Right cardiac atrium (tissue), 5 donors: ENCODE data around the gene HOXB1. TPM values are rescaled to one million over a fixed set of nuclear protein-coding genes. Genes with fewer than 3 reads are reported as not detected.

Experiments used
- ATAC-seq, 2 donors: fragments of 200-7000 bp; cut with Tn5 transposase; one replicate each; pipeline versions ENCODE4 v1.8.0 to v1.9.1; 2020; ENCODE audit warnings: moderate library complexity in 2 of 2, mild to moderate bottlenecking in 1 of 2
- DNase-seq, 3 donors: peaks; one replicate each; pipeline ENCODE4 v3.0.0-alpha.2; 2020
- H3K27ac ChIP-seq: one replicate; pipeline ENCODE4 v1.5.1; 2013; ENCODE audit warnings: mild to moderate bottlenecking, low read length, control low read depth, moderate library complexity
- H3K27me3 ChIP-seq: one replicate; pipeline ENCODE4 v1.6.1; 2013; ENCODE audit not compliant: control insufficient read depth, insufficient read depth
- H3K4me1 ChIP-seq: one replicate; pipeline ENCODE4 v1.6.1; 2013; ENCODE audit warnings: low read length; ENCODE audit not compliant: control insufficient read depth, insufficient read depth
- H3K4me3 ChIP-seq: one replicate; pipeline ENCODE4 v1.5.1; 2013; ENCODE audit warnings: low read length, control low read depth
- H3K9me3 ChIP-seq: one replicate; pipeline ENCODE4 v1.6.1; 2013; ENCODE audit warnings: low read length; ENCODE audit not compliant: control insufficient read depth
- WGBS: extraction: QIAGEN DNeasy Blood & Tissue Kit; methylation state at CpG from one replicate; pipeline ENCODE4 v1.1.7; 2013; 5-methylcytosine and 5-hydroxymethylcytosine counted together
- intact Hi-C, 4 donors: fragments of 100-400 bp; cut with DNase I; formaldehyde crosslinking; loops; one replicate each; pipeline versions ENCODE4 v1.11.0 to v1.14.0; 2022 to 2023
- polyA plus RNA-seq: library from polyadenylated mRNA; stranded (reverse); fragments of 200-250 nt; gene quantifications from one replicate; pipeline ENCODE4 v1.2.3, GENCODE V29; 2013
- total RNA-seq, 4 donors: library from RNA; stranded (reverse); fragmentation: NEBNext Ultra II Directional; extraction: Animal tissue kit (Norgen Biotek cat#: 25700); gene quantifications; one replicate each; pipeline ENCODE4 v1.2.1, GENCODE V29; 2021
- donor health status: healthy with polysubstance abuse.
- donor health status: DM: no; HTN: yes; CAD: no.
- donor health status: DM: no; HTN: no; CAD: no.
- donor health status: DM: no; HTN: yes; CAD: no; lungs with severe emphysema.
- donor health status: DM: yes; HTN: yes; CAD: no.

Gene HOXB1
- total and polyA plus RNA-seq, 5 donors, result not detected

DNA sequence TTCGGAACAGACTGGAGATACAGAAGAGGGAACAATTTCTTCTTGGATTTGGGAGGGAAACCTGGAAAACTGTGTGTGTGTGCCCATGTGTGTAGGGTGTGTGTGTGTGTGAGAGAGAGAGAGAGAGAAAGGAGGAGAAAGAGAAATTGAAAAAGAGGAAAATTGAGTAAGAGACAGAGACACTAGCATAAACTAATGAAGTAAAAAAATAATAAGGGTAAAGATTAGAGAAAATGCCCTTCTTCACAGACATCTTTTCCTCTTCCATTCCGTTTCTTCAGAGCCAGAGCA, 28.0 kb upstream of the HOXB1 start:
- intact Hi-C loops, result no loop called here
- DNase-seq, result no peak
- Histone ChIP-seq H3K9me3 (no peaks in the 10 kb centered on the region), H3K4me3 (no peak overlapping the region), H3K27me3 (no peaks in the 10 kb centered on the region), H3K27ac (no peak overlapping the region), H3K4me1 (peaks cover 1% of the 10 kb centered on the region)
- no peak for ATAC-seq
- WGBS, result 63% methylated on average over 2 of the region's 2 CpGs

- intact Hi-C loops, result no loop called here
- ATAC-seq (no peak), DNase-seq (no peak)
- Histone ChIP-seq H3K4me1 (peaks cover 1% of the 10 kb centered on the region), H3K4me3 (no peak overlapping the region), H3K9me3 (no peaks in the 10 kb centered on the region), H3K27ac (no peak overlapping the region), H3K27me3 (no peaks in the 10 kb centered on the region)
- 69% methylated on average over 13 of the region's 13 CpGs for WGBS
These were observed 27.4 kb upstream of the HOXB1 start for GRCh38 chr17:48558057-48558830.

GRCh38 chr17:48556576-48557401, 26.0 kb upstream of the HOXB1 start:
- ATAC-seq, result no peak
- no peaks in the 10 kb centered on the region for H3K27me3 ChIP-seq
- H3K4me3 ChIP-seq, result no peak overlapping the region
- no peak overlapping the region for H3K27ac ChIP-seq
- no peaks in the 10 kb centered on the region for H3K9me3 ChIP-seq
- peaks cover 1% of the 10 kb centered on the region for H3K4me1 ChIP-seq
- WGBS, result 50% methylated on average over 7 of the region's 7 CpGs
- DNase-seq, result no peak
- intact Hi-C loops, result no loop called here

DNA sequence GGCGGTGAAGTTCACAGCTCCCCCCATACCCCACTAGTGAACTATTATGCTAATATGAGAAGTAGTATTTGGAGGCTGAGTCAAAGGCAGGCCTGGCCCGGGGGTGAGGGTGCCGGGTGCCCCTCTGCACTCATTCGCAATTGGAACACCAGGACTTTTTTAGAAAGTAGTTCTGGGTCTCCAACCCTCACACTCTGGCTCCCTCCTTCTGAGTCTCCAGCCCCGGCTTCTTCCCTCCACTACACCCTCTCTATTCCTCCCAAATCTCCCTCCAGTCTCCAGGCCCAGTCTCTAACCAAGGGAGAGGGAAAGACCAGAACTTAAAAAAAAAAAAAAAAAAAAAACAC, 25.4 kb upstream of the HOXB1 start:
- ATAC-seq (no peak), DNase-seq (no peak)
- Histone ChIP-seq H3K27ac (no peak overlapping the region), H3K4me3 (no peak overlapping the region), H3K27me3 (no peaks in the 10 kb centered on the region), H3K4me1 (peaks cover 1% of the 10 kb centered on the region), H3K9me3 (no peaks in the 10 kb centered on the region)
- intact Hi-C loops, result no loop called here
- 63% methylated on average over 5 of the region's 5 CpGs for WGBS

- Histone ChIP-seq H3K4me3 (peak overlapping the region; percentile 67), H3K4me1 (peaks cover 1% of the 10 kb centered on the region), H3K9me3 (no peaks in the 10 kb centered on the region), H3K27ac (peak overlapping the region; percentile 17), H3K27me3 (no peaks in the 10 kb centered on the region)
- 25% methylated on average over 36 of the region's 36 CpGs for WGBS
- intact Hi-C loops, result no loop called here
- ATAC-seq (peak; percentile 24 to 44), DNase-seq (no peak)
These were observed 24.7 kb upstream of the HOXB1 start for GRCh38 chr17:48555258-48556228.

- WGBS, result 36% methylated on average over 44 of the region's 44 CpGs
- no peaks in the 10 kb centered on the region for H3K27me3 ChIP-seq
These were observed 23.8 kb upstream of the HOXB1 start for GRCh38 chr17:48554412-48555257.

GRCh38 chr17:48553826-48554225, 23.0 kb upstream of the HOXB1 start:
- Histone ChIP-seq H3K27ac (no peak overlapping the region), H3K27me3 (no peaks in the 10 kb centered on the region), H3K4me3 (no peak overlapping the region), H3K9me3 (no peaks in the 10 kb centered on the region), H3K4me1 (peaks cover 1% of the 10 kb centered on the region)
- no peak for DNase-seq
- ATAC-seq, result no peak
- WGBS, result 65% methylated on average over 1 of the region's 1 CpG
- intact Hi-C loops, result no loop called here

More at GRCh38 chr17:48554412-48555257, 23.8 kb upstream of the HOXB1 start:
- intact Hi-C loops, result no loop called here
- ATAC-seq, result no peak
- no peak for DNase-seq
- Histone ChIP-seq H3K9me3 (no peaks in the 10 kb centered on the region), H3K4me1 (peaks cover 1% of the 10 kb centered on the region), H3K27ac (peak overlapping the region; percentile 51), H3K4me3 (peak overlapping the region; percentile 67)

DNA sequence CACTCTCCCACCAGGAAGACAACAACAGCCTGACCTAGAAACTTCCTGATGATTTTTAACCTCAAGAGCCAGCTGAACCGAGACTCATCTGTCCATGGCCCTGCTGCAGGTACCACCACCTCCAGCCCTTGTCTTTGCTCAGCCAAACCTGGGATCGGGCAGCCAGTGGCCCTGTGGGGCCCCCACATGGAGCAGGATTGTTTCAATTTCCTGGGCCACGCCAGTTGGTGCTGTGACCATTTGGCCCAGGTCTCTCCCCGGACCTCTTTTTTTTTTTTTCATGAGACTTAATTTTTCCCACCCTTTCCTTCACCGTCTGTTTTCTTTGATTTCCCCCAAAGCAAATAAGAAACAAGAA, 22.4 kb upstream of the HOXB1 start:
- no peaks in the 10 kb centered on the region for H3K9me3 ChIP-seq
- peak overlapping the region; percentile 26 for H3K27ac ChIP-seq
- DNase-seq (no peak), ATAC-seq (no peak)
- 60% methylated on average over 5 of the region's 5 CpGs for WGBS
- no peak overlapping the region for H3K4me3 ChIP-seq
- peaks cover 1% of the 10 kb centered on the region for H3K4me1 ChIP-seq
- intact Hi-C loops, result no loop called here
- no peaks in the 10 kb centered on the region for H3K27me3 ChIP-seq

GRCh38 chr17:48552466-48553189, 21.8 kb upstream of the HOXB1 start:
- Histone ChIP-seq H3K4me1 (peaks cover 1% of the 10 kb centered on the region), H3K9me3 (no peaks in the 10 kb centered on the region), H3K4me3 (no peak overlapping the region), H3K27ac (peak overlapping the region; percentile 26), H3K27me3 (no peaks in the 10 kb centered on the region)
- DNase-seq, result no peak
- intact Hi-C loops, result no loop called here
- 33% methylated on average over 11 of the region's 11 CpGs for WGBS
- peak; percentile 32 to 55 for ATAC-seq
